HCT116 (cell line): ENCODE data around the gene LMNTD1. TPM values are rescaled to one million over a fixed set of nuclear protein-coding genes. Genes with fewer than 3 reads are reported as not detected.

Source experiments
- ATAC-seq: fragments of 200-7000 bp; cut with Tn5 transposase; 2 replicates; pipeline ENCODE4 v1.9.1; 2020; ENCODE audit warnings: mild to moderate bottlenecking, moderate library complexity
- BruUV-seq: library from RNA; stranded (reverse); fragments of 400-500 nt; replicated peaks from 2 replicates; lab custom pipeline; 2021; lab: Mats Ljungman, UMichigan
- CTCF ChIA-PET: fragments of 300-600 bp; sonication (Branson Sonifier 250); formaldehyde crosslinking; loops from one replicate; lab custom pipeline; 2021; ENCODE audit warnings: antibody characterized with exemption; lab: Charles Lee
- POLR2A ChIA-PET: fragments of 300-600, 350-600 bp; sonication (Branson Sonifier 250); formaldehyde crosslinking; loops from one replicate; lab custom pipeline; 2021; ENCODE audit warnings: antibody characterized with exemption; lab: Charles Lee
- RAD21 ChIA-PET, 2 experiments: fragments of 300-600 bp; sonication (Branson Sonifier 250); formaldehyde crosslinking; loops; one replicate each; lab custom pipeline; 2023; ENCODE audit warnings: low total read pairs in 2 of 2; ENCODE audit not compliant: uncharacterized antibody in 2 of 2, unreplicated experiment in 2 of 2, low non-redundant PET in 1 of 2; lab: Charles Lee
- DNase-seq: peaks from one replicate; pipeline ENCODE4 v3.0.0-alpha.2; 2010; ENCODE audit warnings: low read depth, low spot score
- H2AFZ ChIP-seq: fragments of 200-600 bp; shearing (Covaris generic), sonication (generic); 2 replicates; pipeline ENCODE4 v1.6.1; 2017; ENCODE audit warnings: low read depth, mixed run types, mixed read lengths, antibody characterized with exemption, low read length; ENCODE audit not compliant: poor library complexity, severe bottlenecking
- H3K27ac ChIP-seq: 2 replicates; pipeline ENCODE4 v1.5.1; 2012; ENCODE audit warnings: low read depth, low read length
- H3K27me3 ChIP-seq: fragments of 200-600 bp; sonication (generic); 2 replicates; pipeline ENCODE4 v1.6.1; 2016; ENCODE audit warnings: mixed run types, low read length, mixed read lengths; ENCODE audit not compliant: insufficient read depth
- H3K36me3 ChIP-seq, 2 experiments: fragments of 200-500 bp in 1 of 2; fragments of 200-600 bp in 1 of 2; sonication (Bioruptor generic) in 1 of 2; sonication (generic) in 1 of 2; 2 replicates each; pipeline versions ENCODE4 v1.5.1 to v1.6.1; 2014 to 2016; ENCODE audit warnings: low read length in 2 of 2, inconsistent platforms in 1 of 2, mixed read lengths in 1 of 2, mixed run types in 1 of 2; ENCODE audit not compliant: insufficient read depth in 2 of 2, control insufficient read depth in 1 of 2
- H3K4me1 ChIP-seq, 2 experiments: fragments of 200-600 bp in 1 of 2; sonication (generic) in 1 of 2; 2 replicates each; pipeline versions ENCODE4 v1.5.1 to v1.6.1; 2012 to 2017; ENCODE audit warnings: low read length in 2 of 2, inconsistent platforms in 1 of 2, mild to moderate bottlenecking in 1 of 2, mixed read lengths in 1 of 2, mixed run types in 1 of 2, moderate library complexity in 1 of 2; ENCODE audit not compliant: insufficient read depth in 2 of 2, control insufficient read depth in 1 of 2
- H3K4me2 ChIP-seq: fragments of 200-600 bp; sonication (generic); 2 replicates; pipeline ENCODE4 v1.6.1; 2017; ENCODE audit warnings: mixed run types, low read length, mixed read lengths
- H3K4me3 ChIP-seq, 2 experiments: fragments of 200-600 bp in 1 of 2; sonication (generic) in 1 of 2; replicated peaks in 1 of 2; 2 replicates each; pipeline ENCODE4 v1.5.1; 2011 to 2016; ENCODE audit warnings: low read length in 2 of 2, control low read depth in 1 of 2, low read depth in 1 of 2, mild to moderate bottlenecking in 1 of 2, mixed read lengths in 1 of 2, mixed run types in 1 of 2
- H3K79me2 ChIP-seq: fragments of 200-600 bp; sonication (generic); 2 replicates; pipeline ENCODE4 v1.6.1; 2017; ENCODE audit warnings: mild to moderate bottlenecking, mixed run types, low read length, moderate library complexity, mixed read lengths; ENCODE audit not compliant: insufficient read depth
- H3K9ac ChIP-seq: fragments of 200-600 bp; sonication (generic); 2 replicates; pipeline ENCODE4 v1.6.1; 2016; ENCODE audit warnings: low read length, mixed read lengths
- H3K9me2 ChIP-seq: fragments of 200-600 bp; sonication (generic), shearing (Covaris generic); 2 replicates; pipeline ENCODE4 v1.6.1; 2017; ENCODE audit warnings: mixed run types, mild to moderate bottlenecking, moderate library complexity; ENCODE audit not compliant: insufficient read depth
- H3K9me3 ChIP-seq, 2 experiments: fragments of 200-500 bp in 1 of 2; fragments of 200-600 bp in 1 of 2; sonication (Bioruptor generic) in 1 of 2; sonication (generic) in 1 of 2; 2 replicates each; pipeline ENCODE4 v1.6.1; 2014 to 2017; ENCODE audit warnings: low read length in 2 of 2, mixed read lengths in 2 of 2, inconsistent platforms in 1 of 2, low read depth in 1 of 2, mild to moderate bottlenecking in 1 of 2, mixed run types in 1 of 2, moderate library complexity in 1 of 2; ENCODE audit not compliant: control insufficient read depth in 1 of 2, insufficient read depth in 1 of 2
- H4K20me1 ChIP-seq: fragments of 200-600 bp; sonication (generic), shearing (Covaris generic); 2 replicates; pipeline ENCODE4 v1.6.1; 2017; ENCODE audit warnings: mixed run types, mild to moderate bottlenecking, moderate library complexity; ENCODE audit not compliant: insufficient read depth
- CEBPB ChIP-seq: IDR thresholded peaks from 2 replicates; pipeline ENCODE4 v1.6.1; 2012; ENCODE audit warnings: low read depth
- EGR1 ChIP-seq: IDR thresholded peaks from 2 replicates; pipeline ENCODE4 v1.6.1; 2012; ENCODE audit warnings: low read depth
- ELF1 ChIP-seq: IDR thresholded peaks from 2 replicates; pipeline ENCODE4 v1.6.1; 2012; ENCODE audit warnings: low read depth, borderline replicate concordance
- EZH2phosphoT487 ChIP-seq: fragments of 200-600 bp; IDR thresholded peaks from 2 replicates; pipeline ENCODE4 v1.6.1; 2018; ENCODE audit warnings: antibody characterized with exemption, borderline replicate concordance
- FOSL1 ChIP-seq: IDR thresholded peaks from 2 replicates; pipeline ENCODE4 v1.6.1; 2012; ENCODE audit warnings: low read depth
- POLR2A ChIP-seq: IDR thresholded peaks from 2 replicates; pipeline ENCODE4 v1.7.0; 2011; ENCODE audit warnings: borderline replicate concordance; ENCODE audit not compliant: insufficient read depth, insufficient read length; ENCODE audit errors: extremely low read depth
- POLR2AphosphoS5 ChIP-seq: IDR thresholded peaks from 2 replicates; pipeline ENCODE4 v1.6.1; 2011; ENCODE audit warnings: mild to moderate bottlenecking, low read depth, low read length, moderate library complexity
- RAD21 ChIP-seq: IDR thresholded peaks from 2 replicates; pipeline ENCODE4 v1.6.1; 2012; ENCODE audit warnings: low read depth, mild to moderate bottlenecking
- REST ChIP-seq: IDR thresholded peaks from 2 replicates; pipeline ENCODE4 v1.6.1; 2012; ENCODE audit warnings: low read depth
- SIN3A ChIP-seq: IDR thresholded peaks from 2 replicates; pipeline ENCODE4 v1.6.1; 2012; ENCODE audit warnings: low read depth
- SRF ChIP-seq: IDR thresholded peaks from 2 replicates; pipeline ENCODE4 v1.6.1; 2012; ENCODE audit warnings: low read depth
- TCF7L2 ChIP-seq: IDR thresholded peaks from 2 replicates; pipeline ENCODE4 v1.7.0; 2011; ENCODE audit warnings: borderline replicate concordance, inconsistent platforms; ENCODE audit not compliant: insufficient read depth, insufficient read length; ENCODE audit errors: extremely low read depth
- YY1 ChIP-seq: IDR thresholded peaks from 2 replicates; pipeline ENCODE4 v1.6.1; 2011; ENCODE audit warnings: low read length, low read depth, moderate library complexity, mild to moderate bottlenecking; ENCODE audit not compliant: insufficient replicate concordance; ENCODE audit errors: extremely low read depth
- ZFX ChIP-seq: fragments of 450-650 bp; IDR thresholded peaks from 2 replicates; pipeline ENCODE4 v1.6.1; 2017
- ZNF274 ChIP-seq: fragments of 200-500 bp; sonication (Bioruptor generic); IDR thresholded peaks from 2 replicates; pipeline ENCODE4 v1.6.1; 2014; ENCODE audit warnings: mild to moderate bottlenecking, low read depth, low read length, inconsistent platforms
- intact Hi-C: fragments of 100-400 bp; cut with micrococcal nuclease; formaldehyde crosslinking; loops from 2 replicates; pipeline ENCODE4 v1.10.0; 2022
- total RNA-seq: library from RNA; stranded (reverse); gene quantifications from one replicate; pipeline ENCODE4 v1.2.1, GENCODE V29; 2021; ENCODE audit not compliant: unreplicated experiment
- TF ChIP-seq, protein P1 (sequence below): IDR thresholded peaks from 2 replicates; pipeline ENCODE4 v1.6.1; 2011; ENCODE audit warnings: mild to moderate bottlenecking, low read length, moderate library complexity; ENCODE audit not compliant: insufficient replicate concordance; ENCODE audit errors: extremely low read depth
- TF ChIP-seq, protein P2 (sequence below): IDR thresholded peaks from 2 replicates; pipeline ENCODE4 v1.6.1; 2012
- TF ChIP-seq, protein P3 (sequence below), 3 experiments: fragments of 200-600 bp in 1 of 3; sonication (generic) in 1 of 3; IDR thresholded peaks in 2 of 3; conservative IDR thresholded peaks in 1 of 3; 2 replicates each; pipeline ENCODE4 v1.5.1; 2012 to 2017; ENCODE audit warnings: low read depth in 2 of 3, low read length in 2 of 3, antibody characterized with exemption in 1 of 3, borderline replicate concordance in 1 of 3, control low read depth in 1 of 3, mild to moderate bottlenecking in 1 of 3, mixed read lengths in 1 of 3, mixed run types in 1 of 3, moderate library complexity in 1 of 3; ENCODE audit not compliant: insufficient read depth in 1 of 3

LMNTD1 gene
- total RNA-seq, 1 experiment from 2014 or later, result not detected

DNA sequence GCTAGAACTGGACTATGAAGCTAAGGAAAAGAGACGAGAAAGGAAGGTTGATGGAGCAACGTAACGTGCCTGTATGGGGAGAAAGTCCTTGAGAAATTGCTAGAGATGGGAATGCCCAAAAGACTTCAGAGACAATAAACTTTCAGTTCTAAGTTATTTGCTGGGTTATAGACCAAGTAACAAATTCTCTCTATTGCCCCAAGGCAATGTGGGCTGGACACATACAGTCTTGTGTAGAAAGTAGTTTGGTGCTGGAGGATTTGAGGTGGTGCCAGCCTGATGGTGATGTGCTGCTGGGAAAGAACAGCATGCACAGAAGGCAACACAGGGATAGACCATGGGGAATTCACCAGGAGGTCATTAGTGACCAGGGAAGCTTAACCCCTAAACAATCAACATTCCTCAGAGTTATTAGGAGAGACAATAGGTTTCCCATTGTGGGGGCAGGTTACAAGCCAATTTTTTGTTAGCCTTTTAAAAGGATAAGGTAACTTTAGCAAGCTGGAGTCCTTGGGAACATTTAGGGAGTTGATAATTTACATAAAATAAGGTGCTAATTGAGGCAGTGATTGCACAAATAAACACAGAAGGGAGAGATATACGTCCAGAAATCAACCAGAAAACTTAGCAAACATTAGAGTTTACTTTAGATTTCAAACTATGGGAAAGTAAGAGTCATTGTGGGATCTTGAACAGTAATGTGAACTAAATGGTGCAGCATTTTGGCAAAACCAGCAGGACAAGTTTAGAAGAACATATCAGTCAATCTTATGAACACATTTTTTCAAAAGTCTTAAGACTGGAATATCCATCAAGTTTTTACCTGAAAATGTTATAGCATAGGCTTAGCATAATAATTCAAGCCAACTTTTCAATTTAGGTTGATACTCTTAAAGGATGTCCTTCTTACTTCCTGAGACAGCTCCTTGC, 61.4 kb downstream of the LMNTD1 start:
- no peak overlapping the region for H3K9ac ChIP-seq
- no peaks in the 10 kb centered on the region for H3K36me3 ChIP-seq
- H3K27me3 ChIP-seq, result no peaks in the 10 kb centered on the region
- peaks cover 0 to 9% of the 10 kb centered on the region in 2 experiments; a peak in 2 of 4 replicates for H3K4me1 ChIP-seq
- no peak for ATAC-seq
- no peaks in the 10 kb centered on the region for H4K20me1 ChIP-seq
- TF ChIP-seq ELF1 (no peak), YY1 (no peak), CEBPB (no peak), RAD21 (no peak), EZH2phosphoT487 (no peak), POLR2AphosphoS5 (no peak), REST (no peak), SIN3A (no peak), FOSL1 (no peak), SRF (no peak), POLR2A (no peak), EGR1 (no peak), ZFX (no peak), TCF7L2 (no peak), ZNF274 (no peak)
- TF ChIP-seq, protein P1, sequence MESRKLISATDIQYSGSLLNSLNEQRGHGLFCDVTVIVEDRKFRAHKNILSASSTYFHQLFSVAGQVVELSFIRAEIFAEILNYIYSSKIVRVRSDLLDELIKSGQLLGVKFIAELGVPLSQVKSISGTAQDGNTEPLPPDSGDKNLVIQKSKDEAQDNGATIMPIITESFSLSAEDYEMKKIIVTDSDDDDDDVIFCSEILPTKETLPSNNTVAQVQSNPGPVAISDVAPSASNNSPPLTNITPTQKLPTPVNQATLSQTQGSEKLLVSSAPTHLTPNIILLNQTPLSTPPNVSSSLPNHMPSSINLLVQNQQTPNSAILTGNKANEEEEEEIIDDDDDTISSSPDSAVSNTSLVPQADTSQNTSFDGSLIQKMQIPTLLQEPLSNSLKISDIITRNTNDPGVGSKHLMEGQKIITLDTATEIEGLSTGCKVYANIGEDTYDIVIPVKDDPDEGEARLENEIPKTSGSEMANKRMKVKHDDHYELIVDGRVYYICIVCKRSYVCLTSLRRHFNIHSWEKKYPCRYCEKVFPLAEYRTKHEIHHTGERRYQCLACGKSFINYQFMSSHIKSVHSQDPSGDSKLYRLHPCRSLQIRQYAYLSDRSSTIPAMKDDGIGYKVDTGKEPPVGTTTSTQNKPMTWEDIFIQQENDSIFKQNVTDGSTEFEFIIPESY, result no peak
- TF ChIP-seq, protein P2, sequence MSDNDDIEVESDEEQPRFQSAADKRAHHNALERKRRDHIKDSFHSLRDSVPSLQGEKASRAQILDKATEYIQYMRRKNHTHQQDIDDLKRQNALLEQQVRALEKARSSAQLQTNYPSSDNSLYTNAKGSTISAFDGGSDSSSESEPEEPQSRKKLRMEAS, result no peak
- TF ChIP-seq, protein P3, sequence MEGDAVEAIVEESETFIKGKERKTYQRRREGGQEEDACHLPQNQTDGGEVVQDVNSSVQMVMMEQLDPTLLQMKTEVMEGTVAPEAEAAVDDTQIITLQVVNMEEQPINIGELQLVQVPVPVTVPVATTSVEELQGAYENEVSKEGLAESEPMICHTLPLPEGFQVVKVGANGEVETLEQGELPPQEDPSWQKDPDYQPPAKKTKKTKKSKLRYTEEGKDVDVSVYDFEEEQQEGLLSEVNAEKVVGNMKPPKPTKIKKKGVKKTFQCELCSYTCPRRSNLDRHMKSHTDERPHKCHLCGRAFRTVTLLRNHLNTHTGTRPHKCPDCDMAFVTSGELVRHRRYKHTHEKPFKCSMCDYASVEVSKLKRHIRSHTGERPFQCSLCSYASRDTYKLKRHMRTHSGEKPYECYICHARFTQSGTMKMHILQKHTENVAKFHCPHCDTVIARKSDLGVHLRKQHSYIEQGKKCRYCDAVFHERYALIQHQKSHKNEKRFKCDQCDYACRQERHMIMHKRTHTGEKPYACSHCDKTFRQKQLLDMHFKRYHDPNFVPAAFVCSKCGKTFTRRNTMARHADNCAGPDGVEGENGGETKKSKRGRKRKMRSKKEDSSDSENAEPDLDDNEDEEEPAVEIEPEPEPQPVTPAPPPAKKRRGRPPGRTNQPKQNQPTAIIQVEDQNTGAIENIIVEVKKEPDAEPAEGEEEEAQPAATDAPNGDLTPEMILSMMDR (IDR thresholded peaks at IDR 0.05 in 2 of 3, conservative IDR thresholded peaks at IDR 0.05 in 1 of 3; ENCODE audit: borderline replicate concordance in 1 of 3, insufficient read depth in 1 of 3, low read depth in 2 of 3, low read length in 2 of 3), result no peak
- DNase-seq, result no peak
- no peak overlapping the region for H3K4me2 ChIP-seq
- RAD21 ChIA-PET, result no interaction called here
- no peaks in the 10 kb centered on the region for H3K9me3 ChIP-seq
- no peaks in the 10 kb centered on the region for H3K79me2 ChIP-seq
- POLR2A ChIA-PET, result no interaction called here
- CTCF ChIA-PET, result no interaction called here
- no peak overlapping the region for H3K4me3 ChIP-seq
- no TSS peak for BruUV-seq
- no peak overlapping the region for H2AFZ ChIP-seq
- H3K9me2 ChIP-seq, result no peaks in the 10 kb centered on the region
- intact Hi-C loops, result no loop called here
- no peak overlapping the region for H3K27ac ChIP-seq
